ENCODE results near the gene TRIAP1.

The TRIAP1 gene

DNA sequence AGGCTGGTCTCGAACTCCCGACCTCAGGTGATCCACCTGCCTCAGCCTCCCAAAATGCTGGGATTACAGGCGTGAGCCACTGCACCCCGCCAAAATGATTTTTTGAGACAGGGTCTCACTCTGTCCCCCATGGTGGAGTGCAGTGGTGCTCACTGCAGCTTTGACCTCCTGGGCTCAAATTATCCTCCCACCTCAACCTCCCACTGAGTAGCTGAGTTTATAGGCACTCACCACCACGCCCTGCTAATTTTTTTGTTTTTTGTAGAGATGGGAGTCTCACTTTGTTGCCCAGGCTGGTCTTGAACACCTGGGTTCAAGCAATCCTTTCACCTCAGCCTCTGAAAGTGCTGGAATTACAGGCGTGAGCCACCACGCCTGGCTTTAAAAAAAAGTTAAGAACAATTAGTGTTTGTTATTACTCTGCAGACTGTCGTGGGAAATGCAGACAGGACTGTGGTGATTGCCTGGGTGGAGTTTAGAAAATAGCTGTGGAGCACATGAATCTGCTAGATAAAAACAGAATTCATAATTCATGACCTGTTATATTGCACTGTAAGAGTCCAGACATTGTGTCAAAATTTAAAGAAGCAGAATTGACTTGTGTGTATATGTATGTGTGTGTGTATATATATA is 17.5 kb downstream of the TRIAP1 start:
- DNase-seq: no peak

DNA sequence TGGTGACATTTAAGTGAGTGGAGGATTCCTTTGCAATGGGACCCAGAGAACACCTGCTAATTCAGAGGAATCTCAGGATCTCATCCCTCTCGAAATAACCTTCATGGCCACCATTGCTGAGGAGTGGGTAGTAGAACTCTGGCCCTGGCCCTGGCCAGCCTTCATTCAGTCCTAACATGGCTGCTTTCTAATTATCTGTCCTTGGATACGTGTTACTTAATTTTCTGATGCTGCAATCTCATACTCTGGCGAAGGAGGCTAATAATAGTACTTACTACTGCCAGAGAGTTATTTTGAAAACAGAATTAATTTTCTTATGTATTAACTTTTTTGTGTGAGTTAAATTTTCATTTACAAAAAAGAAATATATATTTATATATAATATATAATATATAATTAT is 20.4 kb downstream of the TRIAP1 start:
- DNase-seq: no peak

- DNase-seq: no peak
Observed at GRCh38 chr12:120422892-120423456, 23.2 kb downstream of the TRIAP1 start.

GRCh38 chr12:120421701-120422100 is 24.5 kb downstream of the TRIAP1 start:
- no peak for DNase-seq

DNA sequence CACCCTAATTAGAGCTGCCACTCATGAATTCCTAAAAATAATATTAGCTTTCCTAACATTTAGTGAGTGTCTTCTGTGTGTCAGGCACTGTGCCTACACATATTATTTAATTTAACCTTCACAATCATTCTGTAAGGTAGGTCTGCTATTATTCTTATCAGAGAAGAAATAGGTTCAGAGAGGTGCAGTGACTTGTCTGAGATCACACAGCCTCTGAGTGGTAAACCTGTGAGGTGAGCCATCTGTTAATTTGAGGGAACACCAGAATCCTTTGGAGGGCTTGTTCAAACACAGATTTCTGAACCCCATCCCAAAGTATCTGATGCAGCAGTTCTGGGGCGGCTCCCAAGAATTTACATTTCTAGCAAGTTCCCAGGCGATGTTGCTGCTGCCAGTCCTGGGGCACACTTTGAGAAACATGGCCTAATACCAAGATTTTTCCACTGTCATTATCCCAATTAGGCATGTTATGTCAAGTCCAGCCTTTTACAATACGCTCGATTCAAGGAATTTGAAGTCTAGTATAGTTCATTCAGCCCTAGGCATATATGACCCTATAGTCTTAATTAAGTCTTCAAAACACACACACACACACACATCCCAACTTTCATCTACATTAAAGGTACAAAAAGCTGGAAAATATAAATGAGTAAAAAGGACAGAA is 28.1 kb downstream of the TRIAP1 start:
- DNase-seq: no peak

GRCh38 chr12:120416490-120417216 is 29.5 kb downstream of the TRIAP1 start:
- no peak for DNase-seq

- no peak for DNase-seq
Observed at GRCh38 chr12:120413901-120414695, 32.1 kb downstream of the TRIAP1 start.

DNA sequence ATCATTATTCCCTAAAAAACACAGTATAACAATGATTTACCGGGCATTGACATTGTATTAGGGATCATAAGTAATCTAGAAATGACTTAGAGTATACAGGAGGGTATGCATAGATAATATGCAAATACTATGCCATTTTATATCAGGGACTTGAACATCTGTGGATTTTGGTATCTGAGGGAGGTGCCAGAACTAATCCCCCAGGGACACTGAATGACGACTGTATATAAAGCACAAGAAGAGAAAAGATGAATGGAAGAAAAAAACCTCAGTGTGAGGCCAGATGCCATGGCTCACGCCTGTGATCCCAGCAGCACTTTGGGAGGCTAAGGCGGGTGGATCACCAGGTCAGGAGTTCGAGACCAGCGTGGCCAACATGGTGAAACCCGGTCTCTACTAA is 33.8 kb downstream of the TRIAP1 start:
- no peak for DNase-seq

- no peak for DNase-seq
Observed at GRCh38 chr12:120408771-120409170, 37.4 kb downstream of the TRIAP1 start.

GRCh38 chr12:120406553-120406952 is 39.6 kb downstream of the TRIAP1 start:
- no peak for DNase-seq

- DNase-seq: no peak
Observed at GRCh38 chr12:120406069-120406468, 40.1 kb downstream of the TRIAP1 start.

DNA sequence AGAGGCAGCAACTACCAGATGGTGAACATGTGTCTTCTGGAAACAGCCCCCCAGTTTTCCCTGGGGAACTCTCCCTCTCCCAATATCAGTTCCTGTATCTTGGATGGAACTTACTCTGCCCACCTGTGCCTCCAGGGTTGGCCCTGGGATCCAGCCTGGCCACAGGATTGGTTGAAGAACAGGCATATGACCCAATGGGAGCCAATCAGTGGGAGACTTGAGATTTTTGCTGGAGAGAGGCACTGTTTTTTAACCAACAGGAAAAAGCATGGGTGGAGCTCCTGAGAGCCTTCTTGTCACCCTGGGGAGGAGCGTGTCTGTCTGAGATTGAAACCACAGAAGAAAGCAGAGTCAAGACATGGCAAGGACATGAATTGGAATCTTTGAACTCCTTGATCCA is 41.9 kb downstream of the TRIAP1 start:
- DNase-seq: no peak

DNA sequence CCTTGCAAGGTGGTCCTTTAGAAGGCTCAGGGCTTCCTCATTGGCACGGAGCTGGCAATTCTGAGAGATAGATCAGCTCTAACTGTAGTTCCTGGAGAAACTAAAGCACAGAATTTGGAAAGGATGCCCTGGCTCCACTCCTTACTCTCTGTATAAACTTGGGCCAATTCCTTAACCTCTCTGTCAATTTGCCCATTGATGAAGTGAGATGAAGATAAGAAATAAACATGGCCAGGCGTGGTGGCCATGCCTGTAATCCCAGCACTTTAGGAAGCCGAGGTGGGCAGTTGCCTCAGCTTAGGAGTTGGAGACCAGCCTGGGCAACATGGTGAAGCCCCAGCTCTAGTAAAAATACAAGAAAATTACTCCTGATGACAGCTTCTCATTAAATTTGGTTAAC is 42.3 kb downstream of the TRIAP1 start:
- DNase-seq: no peak

DNA sequence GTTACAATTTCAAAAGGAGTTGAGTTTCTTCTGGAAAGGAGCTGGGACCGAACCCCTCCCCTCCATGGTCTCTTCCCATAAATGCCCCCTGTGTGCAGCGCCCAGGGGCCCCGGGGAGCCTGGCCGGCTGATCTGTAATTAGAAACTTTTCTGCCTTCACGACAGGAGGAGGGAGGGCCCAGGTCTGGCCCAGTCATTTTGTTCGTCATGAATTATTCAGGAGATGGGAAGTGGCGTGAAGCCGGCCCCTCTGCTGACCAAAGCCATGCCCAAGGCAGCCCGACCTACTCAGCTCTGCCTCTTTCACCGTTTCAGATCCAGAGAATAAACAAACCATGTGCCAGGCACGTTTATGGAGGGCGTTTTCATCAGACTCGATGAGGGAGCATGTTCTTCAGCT is 44.0 kb downstream of the TRIAP1 start:
- DNase-seq: no peak

DNA sequence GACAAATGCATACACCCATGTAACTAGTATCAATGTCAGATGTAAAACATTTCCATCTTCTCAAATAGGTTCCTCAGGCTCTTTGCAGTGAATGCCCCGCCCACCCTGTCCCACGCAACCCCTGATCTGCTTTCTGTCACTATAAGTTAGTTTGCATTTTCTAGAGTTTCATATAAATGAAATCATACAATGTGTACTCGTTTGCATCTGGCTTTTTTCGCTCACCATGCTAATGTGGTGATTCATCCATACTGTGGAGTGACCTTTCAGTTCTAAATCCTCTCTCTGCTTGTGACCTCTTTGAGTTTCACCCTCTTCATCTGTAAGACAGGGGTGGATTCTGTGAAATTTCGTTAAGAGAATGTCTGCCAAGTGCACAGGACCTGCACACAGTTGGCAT is 46.7 kb downstream of the TRIAP1 start:
- no peak for DNase-seq

GRCh38 chr12:120397824-120398540 is 48.2 kb downstream of the TRIAP1 start:
- no peak for DNase-seq

- no peak for DNase-seq
Observed at GRCh38 chr12:120394483-120395367, 51.5 kb downstream of the TRIAP1 start.

Data from AML-193 (cell line).